ENCODE measurements around the gene LCN15.
A peak's percentile ranks its signal among the peaks of the same experiment; 100 is the strongest.

The LCN15 gene

DNA sequence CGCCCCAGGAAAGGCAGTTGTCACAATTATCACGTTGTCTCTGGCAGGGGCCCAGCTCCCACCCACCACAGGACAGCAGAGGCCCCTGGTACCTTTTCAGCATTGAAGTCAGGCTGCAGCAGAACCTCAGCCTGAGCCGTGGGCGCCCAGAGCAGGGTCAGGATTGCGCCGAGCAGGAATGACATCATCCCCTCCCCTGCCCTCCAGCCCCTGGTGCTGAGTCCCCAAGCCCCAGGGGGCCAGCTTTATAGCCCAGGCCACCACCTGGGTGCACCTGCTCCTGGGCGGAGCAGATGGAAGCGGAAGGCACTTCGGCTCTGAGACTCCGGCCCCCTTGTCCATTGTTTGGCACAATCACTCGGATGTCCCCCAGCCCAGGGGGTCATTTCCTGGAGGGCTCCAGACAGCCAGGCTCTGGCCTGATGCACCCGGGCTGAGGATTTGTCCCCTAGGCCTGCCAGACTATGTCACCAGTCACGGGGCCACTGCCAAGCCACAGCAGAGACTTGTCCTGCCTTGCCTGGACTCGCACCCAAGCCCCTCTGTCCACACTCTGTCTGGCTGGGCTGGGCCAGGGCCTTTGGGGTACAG, at the start of gene LCN15:
TSS of gene LCN15 (minus strand) at position 218 of the 591 bp plus-strand sequence. CDS start at position 188, 30 bp downstream.
- TF ChIP-seq CTCF (IDR thresholded peaks at IDR 0.05; ENCODE audit: insufficient read depth, missing control alignments), result no peak
- FAIRE-seq (no peak), DNase-seq (ENCODE audit: insufficient read length, low spot score) (no peak)

DNA sequence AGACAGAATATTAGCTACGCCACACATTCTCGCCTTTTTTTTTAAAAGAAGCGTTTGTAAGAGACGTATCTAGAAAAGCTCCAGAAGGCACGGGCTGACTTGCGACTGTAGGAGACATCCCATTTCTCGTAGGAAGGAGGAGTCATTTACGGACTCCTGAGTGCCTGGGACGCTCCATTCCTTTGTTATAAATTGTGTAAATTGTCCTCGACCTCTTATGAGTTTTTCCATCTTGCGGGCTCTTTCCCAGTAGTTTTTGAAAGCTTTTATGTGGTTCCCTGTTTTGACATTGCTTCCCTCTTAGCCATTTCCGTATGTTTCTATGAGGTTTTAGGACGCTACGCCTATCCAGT, 44.5 kb upstream of the LCN15 start:
- DNase-seq (ENCODE audit: insufficient read length, low spot score) (no peak), FAIRE-seq (no peak)
- TF ChIP-seq CTCF (IDR thresholded peaks at IDR 0.05; ENCODE audit: insufficient read depth, missing control alignments), result no peak

DNA sequence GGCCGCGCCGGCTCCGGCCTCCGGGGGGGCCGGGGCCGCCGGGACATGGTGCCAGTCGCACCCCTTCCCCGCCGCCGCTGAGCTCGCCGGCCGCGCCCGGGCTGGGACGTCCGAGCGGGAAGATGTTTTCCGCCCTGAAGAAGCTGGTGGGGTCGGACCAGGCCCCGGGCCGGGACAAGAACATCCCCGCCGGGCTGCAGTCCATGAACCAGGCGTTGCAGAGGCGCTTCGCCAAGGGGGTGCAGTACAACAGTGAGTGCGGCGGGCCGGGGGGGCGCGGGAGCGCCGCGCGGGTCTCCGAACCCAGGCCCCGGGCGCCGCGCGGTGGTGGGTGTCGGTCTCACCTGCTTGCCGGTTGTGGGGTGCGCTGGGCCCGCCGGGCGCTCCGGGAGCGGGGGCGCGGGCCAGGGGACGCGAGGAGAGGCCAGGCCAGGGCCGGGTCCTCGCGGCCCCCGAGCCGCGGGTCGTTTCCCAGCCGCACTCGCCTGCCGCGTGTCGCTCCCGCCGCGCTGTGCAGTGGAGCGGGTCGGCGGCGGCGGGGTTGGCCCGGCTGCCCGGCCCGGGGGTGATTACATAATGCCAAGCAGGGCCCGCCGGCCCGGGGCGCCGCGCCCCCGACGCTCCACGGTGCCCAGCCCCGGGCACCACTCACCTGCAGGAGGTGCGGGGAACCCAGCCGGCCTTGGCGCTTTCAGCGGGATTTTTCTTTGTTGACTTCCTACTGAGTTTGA, 43.9 kb upstream of the LCN15 start:
- no peak for TF ChIP-seq CTCF (IDR thresholded peaks at IDR 0.05; ENCODE audit: insufficient read depth, missing control alignments)
- FAIRE-seq (no peak), DNase-seq (ENCODE audit: insufficient read length, low spot score) (no peak)

DNA sequence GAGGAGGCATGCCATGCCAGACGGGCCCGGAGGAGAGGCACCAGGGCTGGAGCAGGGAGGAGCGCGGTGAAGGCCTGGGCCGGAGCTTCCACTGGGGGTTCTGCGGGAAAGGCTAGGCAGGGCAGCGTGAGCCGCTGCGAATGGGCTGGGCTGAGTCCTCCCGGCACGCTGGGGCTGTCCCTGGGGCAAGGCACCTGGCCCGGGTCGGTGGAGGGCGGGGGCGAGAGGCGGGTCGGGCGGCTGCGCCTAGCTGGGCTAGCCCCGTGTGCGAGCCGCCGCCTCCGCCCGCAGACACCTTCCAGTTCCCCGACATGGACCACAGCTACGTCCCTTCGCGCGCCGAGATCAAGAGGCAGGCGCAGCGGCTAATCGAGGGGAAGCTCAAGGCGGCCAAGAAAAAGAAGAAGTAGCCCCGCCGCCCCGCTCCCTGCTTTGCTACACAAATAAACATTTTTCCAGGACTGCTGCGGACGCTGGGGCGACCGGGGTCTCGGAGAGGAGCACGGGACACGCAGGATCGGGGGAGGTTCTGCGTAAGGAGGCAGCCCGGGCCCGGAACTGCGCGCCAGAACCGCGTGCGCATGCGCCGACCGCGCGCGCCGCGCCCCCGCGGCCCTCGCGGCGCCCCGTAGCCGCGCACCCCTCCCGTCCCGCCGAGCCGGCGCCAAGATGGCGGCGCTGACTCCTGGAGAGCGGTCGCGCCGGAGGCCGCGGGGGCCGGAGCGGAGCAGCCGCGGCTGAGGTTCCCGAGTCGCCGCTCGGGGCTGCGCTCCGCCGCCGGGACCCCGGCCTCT, 43.2 kb upstream of the LCN15 start, which contains the start of gene RABL6:
TSS of gene RABL6 (plus strand) at position 668 of the 794 bp plus-strand sequence. CDS start 249 bp downstream, outside the sequence.
- no peak for TF ChIP-seq CTCF (IDR thresholded peaks at IDR 0.05; ENCODE audit: insufficient read depth, missing control alignments)
- DNase-seq (ENCODE audit: insufficient read length, low spot score), result peak; percentile 97
- FAIRE-seq, result no peak

- no peak for TF ChIP-seq CTCF (IDR thresholded peaks at IDR 0.05; ENCODE audit: insufficient read depth, missing control alignments)
- DNase-seq (ENCODE audit: insufficient read length, low spot score) (no peak), FAIRE-seq (no peak)
These were observed 42.4 kb upstream of the LCN15 start for GRCh38 chr9:136806631-136807201.

- FAIRE-seq, result no peak
- TF ChIP-seq CTCF (IDR thresholded peaks at IDR 0.05; ENCODE audit: insufficient read depth, missing control alignments), result no peak
- no peak for DNase-seq (ENCODE audit: insufficient read length, low spot score)
These were observed 41.7 kb upstream of the LCN15 start for GRCh38 chr9:136806067-136806466.
